ENCODE results near the gene TMEM132C. TPM values are rescaled to one million over a fixed set of nuclear protein-coding genes. Genes with fewer than 3 reads are reported as not detected.

The TMEM132C gene
- polyA plus RNA-seq, 1 experiment: not detected

GRCh38 chr12:128385736-128386135, 118.8 kb downstream of the TMEM132C start:
- CTCF ChIA-PET: no interaction called here
- Histone ChIP-seq H3K27me3 (ENCODE audit: control insufficient read depth, insufficient read depth, low read length) (no peaks in the 10 kb centered on the region), H3K27ac (ENCODE audit: low read depth, low read length) (no peak overlapping the region), H3K4me3 (ENCODE audit: low read depth, low read length) (no peak overlapping the region), H3K9me3 (ENCODE audit: control insufficient read depth, insufficient read depth, low read length) (peaks cover 80% of the 10 kb centered on the region)
- POLR2A ChIA-PET: no interaction called here
- TF ChIP-seq, protein P1, sequence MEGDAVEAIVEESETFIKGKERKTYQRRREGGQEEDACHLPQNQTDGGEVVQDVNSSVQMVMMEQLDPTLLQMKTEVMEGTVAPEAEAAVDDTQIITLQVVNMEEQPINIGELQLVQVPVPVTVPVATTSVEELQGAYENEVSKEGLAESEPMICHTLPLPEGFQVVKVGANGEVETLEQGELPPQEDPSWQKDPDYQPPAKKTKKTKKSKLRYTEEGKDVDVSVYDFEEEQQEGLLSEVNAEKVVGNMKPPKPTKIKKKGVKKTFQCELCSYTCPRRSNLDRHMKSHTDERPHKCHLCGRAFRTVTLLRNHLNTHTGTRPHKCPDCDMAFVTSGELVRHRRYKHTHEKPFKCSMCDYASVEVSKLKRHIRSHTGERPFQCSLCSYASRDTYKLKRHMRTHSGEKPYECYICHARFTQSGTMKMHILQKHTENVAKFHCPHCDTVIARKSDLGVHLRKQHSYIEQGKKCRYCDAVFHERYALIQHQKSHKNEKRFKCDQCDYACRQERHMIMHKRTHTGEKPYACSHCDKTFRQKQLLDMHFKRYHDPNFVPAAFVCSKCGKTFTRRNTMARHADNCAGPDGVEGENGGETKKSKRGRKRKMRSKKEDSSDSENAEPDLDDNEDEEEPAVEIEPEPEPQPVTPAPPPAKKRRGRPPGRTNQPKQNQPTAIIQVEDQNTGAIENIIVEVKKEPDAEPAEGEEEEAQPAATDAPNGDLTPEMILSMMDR (IDR thresholded peaks at IDR 0.05; ENCODE audit: low read depth, low read length): no peak
- DNase-seq (ENCODE audit: low read depth, low spot score): no peak

GRCh38 chr12:128387811-128388422, 120.9 kb downstream of the TMEM132C start:
- Histone ChIP-seq H3K27me3 (ENCODE audit: control insufficient read depth, insufficient read depth, low read length) (no peaks in the 10 kb centered on the region), H3K9me3 (ENCODE audit: control insufficient read depth, insufficient read depth, low read length) (peaks cover 83% of the 10 kb centered on the region), H3K27ac (ENCODE audit: low read depth, low read length) (no peak overlapping the region), H3K4me3 (ENCODE audit: low read depth, low read length) (no peak overlapping the region)
- TF ChIP-seq, protein P1 (IDR thresholded peaks at IDR 0.05; ENCODE audit: low read depth, low read length): no peak
- ChIA-PET POLR2A (no interaction called here), CTCF (no interaction called here)
- DNase-seq (ENCODE audit: low read depth, low spot score): no peak

- DNase-seq (ENCODE audit: low read depth, low spot score): no peak
- no peaks in the 10 kb centered on the region for H3K27me3 ChIP-seq (ENCODE audit: control insufficient read depth, insufficient read depth, low read length)
- CTCF ChIA-PET: no interaction called here
- TF ChIP-seq, protein P1 (IDR thresholded peaks at IDR 0.05; ENCODE audit: low read depth, low read length): no peak
- H3K9me3 ChIP-seq (ENCODE audit: control insufficient read depth, insufficient read depth, low read length): peaks cover 79% of the 10 kb centered on the region
- no peak overlapping the region for H3K27ac ChIP-seq (ENCODE audit: low read depth, low read length)
- H3K4me3 ChIP-seq (ENCODE audit: low read depth, low read length): no peak overlapping the region
- POLR2A ChIA-PET: no interaction called here
Observed at GRCh38 chr12:128388461-128389000, 121.6 kb downstream of the TMEM132C start.

GRCh38 chr12:128393346-128393745, 126.4 kb downstream of the TMEM132C start:
- CTCF ChIA-PET: no interaction called here
- Histone ChIP-seq H3K9me3 (ENCODE audit: control insufficient read depth, insufficient read depth, low read length) (peaks cover 67% of the 10 kb centered on the region), H3K4me3 (ENCODE audit: low read depth, low read length) (no peak overlapping the region), H3K27me3 (ENCODE audit: control insufficient read depth, insufficient read depth, low read length) (no peaks in the 10 kb centered on the region), H3K27ac (ENCODE audit: low read depth, low read length) (no peak overlapping the region)
- DNase-seq (ENCODE audit: low read depth, low spot score): no peak
- POLR2A ChIA-PET: no interaction called here
- TF ChIP-seq, protein P1 (IDR thresholded peaks at IDR 0.05; ENCODE audit: low read depth, low read length): no peak

GRCh38 chr12:128394137-128394536, 127.2 kb downstream of the TMEM132C start:
- TF ChIP-seq, protein P1 (IDR thresholded peaks at IDR 0.05; ENCODE audit: low read depth, low read length): no peak
- no peak for DNase-seq (ENCODE audit: low read depth, low spot score)
- no peak overlapping the region for H3K4me3 ChIP-seq (ENCODE audit: low read depth, low read length)
- POLR2A ChIA-PET: no interaction called here
- peaks cover 59% of the 10 kb centered on the region for H3K9me3 ChIP-seq (ENCODE audit: control insufficient read depth, insufficient read depth, low read length)
- CTCF ChIA-PET: no interaction called here
- no peaks in the 10 kb centered on the region for H3K27me3 ChIP-seq (ENCODE audit: control insufficient read depth, insufficient read depth, low read length)
- H3K27ac ChIP-seq (ENCODE audit: low read depth, low read length): no peak overlapping the region

Data from AG04450 (cell line).